Transverse colon (tissue), 4 donors: Measurements from ENCODE around the gene NR3C1. TPM values are rescaled to one million over a fixed set of nuclear protein-coding genes. Genes with fewer than 3 reads are reported as not detected.

Experiments
- DNase-seq: peaks from one replicate; pipeline ENCODE4 v3.0.0-alpha.2; 2019
- H3K27ac ChIP-seq, 4 donors: fragments of 200-600 bp; sonication (generic); 2 replicates each; pipeline ENCODE4 v1.5.1; 2016 to 2018; ENCODE audit warnings: inconsistent platforms in 4 of 4
- H3K27me3 ChIP-seq: fragments of 200-600 bp; sonication (generic); 2 replicates; pipeline ENCODE4 v1.5.1; 2017; ENCODE audit warnings: inconsistent platforms
- H3K36me3 ChIP-seq, 4 donors: fragments of 200-600 bp; sonication (generic); 2 replicates each; pipeline ENCODE4 v1.5.1; 2017 to 2019; ENCODE audit warnings: inconsistent platforms in 4 of 4
- H3K4me1 ChIP-seq, 4 donors: fragments of 200-600 bp; sonication (generic); 2 replicates each; pipeline ENCODE4 v1.5.1; 2017 to 2020; ENCODE audit warnings: inconsistent platforms in 4 of 4
- H3K4me3 ChIP-seq, 4 donors: fragments of 200-600 bp; sonication (generic); 1 replicate in 1 of 4; 2 replicates in 3 of 4; pipeline versions ENCODE4 v1.5.1 to v1.6.1; 2017 to 2019; ENCODE audit warnings: inconsistent platforms in 4 of 4
- H3K9me3 ChIP-seq, 2 donors: fragments of 200-600 bp; sonication (generic); 2 replicates each; pipeline ENCODE4 v1.5.1; 2017 to 2019; ENCODE audit warnings: inconsistent platforms in 2 of 2
- CTCF ChIP-seq, 5 experiments: fragments of 200-600 bp in 3 of 5; fragments of 450-650 bp in 2 of 5; sonication (generic) in 3 of 5; IDR thresholded peaks; 1 replicate in 2 of 5; 2 replicates in 3 of 5; pipeline ENCODE4 v1.5.1; 2016 to 2017; ENCODE audit warnings: antibody characterized with exemption in 5 of 5, inconsistent platforms in 3 of 5, mild to moderate bottlenecking in 2 of 5, moderate library complexity in 1 of 5
- EP300 ChIP-seq: sonication (generic); formaldehyde crosslinking; IDR thresholded peaks from one replicate; pipeline ENCODE4 v1.6.1; 2017; ENCODE audit warnings: antibody characterized with exemption, low read depth
- POLR2A ChIP-seq: fragments of 450-650 bp; IDR thresholded peaks from one replicate; pipeline ENCODE4 v1.6.1; 2016; ENCODE audit warnings: antibody characterized with exemption, mild to moderate bottlenecking, moderate library complexity
- POLR2AphosphoS5 ChIP-seq, 3 donors: sonication (generic); formaldehyde crosslinking; IDR thresholded peaks; one replicate each; pipeline ENCODE4 v1.6.1; 2016; ENCODE audit warnings: antibody characterized with exemption in 3 of 3
- WGBS, 2 donors: methylation state at CpG; one replicate each; pipeline ENCODE4 v1.1.5; 2018; ENCODE audit warnings: low coverage in 1 of 2; 5-methylcytosine and 5-hydroxymethylcytosine counted together
- in situ Hi-C, 4 donors: fragments of 200-750 bp; cut with MboI; loops; one replicate each; pipeline versions ENCODE4 v1.15.0 to v1.15.1; 2017; ENCODE audit warnings: low sequenced_read_pairs in 3 of 4, low pct_ligation_motif_present in 1 of 4, low pct_unique_long_range_greater_than_20kb in 1 of 4
- intact Hi-C: fragments of 100-400 bp; cut with DNase I; formaldehyde crosslinking; loops from one replicate; pipeline ENCODE4 v1.15.1; 2023; ENCODE audit warnings: low total_unique reads
- total RNA-seq, 4 donors: library from RNA; depleted of rRNA; stranded (reverse); fragments of >200 nt; gene quantifications; one replicate each; pipeline ENCODE4 v1.1.0, GENCODE V29; 2016

Gene NR3C1
- total RNA-seq = 10 to 100 TPM in 3 of 4 donors, 1 to 10 TPM in 1; 8.4 to 37.7 (median 30.3) TPM

DNA sequence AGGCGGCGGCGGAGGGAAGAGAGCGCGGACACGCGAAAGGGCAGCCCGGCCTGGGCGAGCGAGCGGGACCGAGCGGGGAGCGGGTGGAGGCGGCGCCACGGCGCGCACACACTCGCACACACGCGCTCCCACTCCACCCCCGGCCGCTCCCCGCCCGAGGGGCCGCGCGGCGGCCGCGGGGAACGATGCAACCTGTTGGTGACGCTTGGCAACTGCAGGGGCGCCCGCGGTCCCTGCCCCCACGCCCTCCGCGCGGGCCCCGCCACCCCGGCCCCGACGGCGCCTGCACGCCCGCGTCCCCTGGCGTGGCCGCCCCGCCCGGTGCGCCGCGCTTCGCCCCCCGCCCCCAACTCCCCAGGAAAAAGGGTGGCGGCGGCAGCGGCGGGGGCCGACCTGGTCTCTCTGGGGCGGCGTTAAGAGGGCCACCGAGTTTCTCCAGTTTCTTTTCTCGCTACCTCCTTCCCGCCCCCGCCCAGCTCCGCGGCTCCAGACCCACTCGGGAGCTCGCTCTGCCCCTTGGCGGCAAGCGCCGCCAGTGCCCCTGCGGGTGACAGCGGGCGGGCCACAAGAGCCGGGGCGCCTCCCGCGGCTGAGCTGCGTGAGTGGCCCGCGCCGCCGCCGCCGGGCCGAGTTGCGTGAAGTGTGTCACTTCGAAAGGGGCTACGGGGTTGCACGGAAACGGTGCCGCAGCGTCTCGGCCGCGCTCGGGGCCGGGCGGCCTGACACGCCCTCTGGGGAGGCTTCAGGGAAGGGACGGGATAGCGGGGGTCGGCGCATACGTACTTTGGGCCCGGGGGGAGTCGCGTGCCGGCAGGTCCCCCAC lies at the start of gene NR3C1:
Gene NR3C1, minus strand, starts transcription at position 94 of the 823 bp plus-strand sequence. CDS start 2,847 bp downstream, outside the sequence.
- H3K27me3 ChIP-seq = peaks cover 3% of the 10 kb centered on the region
- TF ChIP-seq CTCF (IDR thresholded peaks at IDR 0.05) (peak in 4 of 5 experiments; percentile 39 to 61 (median 52)), POLR2AphosphoS5 (IDR thresholded peaks at IDR 0.05) (peak; percentile 36 to 68 (median 63)), POLR2A (peak; percentile 56), EP300 (no peak)
- H3K27ac ChIP-seq = peak within 1 kb of the TSS; percentile 96 to 99 (median 98)
- H3K9me3 ChIP-seq = no peaks in the 10 kb centered on the region
- H3K4me3 ChIP-seq = peak within 1 kb of the TSS; percentile 64 to 90 (median 86)
- 0% methylated on average over 50 of the region's 114 CpGs; no CpG with 5 or more reads in 1 of the 2 donors for WGBS, 2 donors
- in situ Hi-C loops (loop anchor here in 2 of 4 donors (10.0 to 25.0 kb wide), 3 partner anchors 392 to 758 kb away; partner anchors contain the start of genes KCTD16 (in 1 of the 2) and YIPF5 (in 1 of the 2)), intact Hi-C loops (loop anchor here (5.0 kb wide), 1 partner anchor 382 kb away; no protein-coding TSS in a partner anchor)
- H3K36me3 ChIP-seq = no peaks in the 10 kb centered on the region
- peaks cover 0 to 33% (median 12%) of the 10 kb centered on the region in 4 donors for H3K4me1 ChIP-seq
- DNase-seq = peak; percentile 88

DNA sequence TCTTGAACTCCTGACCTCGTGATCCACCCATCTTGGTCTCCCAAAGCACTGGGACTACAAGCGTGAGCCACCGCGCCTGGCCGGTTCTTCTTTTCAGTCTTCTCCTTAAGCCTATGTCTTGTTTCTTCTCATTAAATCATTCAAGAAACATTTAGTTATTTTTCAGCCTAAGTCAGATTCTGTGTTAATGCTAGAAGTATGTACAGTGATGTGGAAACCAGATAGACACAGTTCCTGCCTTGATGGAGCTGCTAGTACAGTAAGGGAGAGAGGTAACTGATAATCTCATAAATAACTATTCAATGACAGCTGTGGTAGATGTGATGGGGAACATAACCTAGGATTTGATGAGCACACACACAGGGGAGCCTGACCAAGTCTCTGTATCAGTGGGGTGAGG lies 46.3 kb upstream of the NR3C1 start:
- Histone ChIP-seq H3K36me3 (no peaks in the 10 kb centered on the region), H3K4me3 (no peak overlapping the region), H3K27me3 (no peaks in the 10 kb centered on the region), H3K27ac (no peak overlapping the region), H3K4me1 (no peaks in the 10 kb centered on the region), H3K9me3 (no peaks in the 10 kb centered on the region)
- in situ Hi-C loops (loop anchor here in 1 of 4 donors (25.0 kb wide), 1 partner anchor 363 kb away; the partner anchor contains the start of gene HMHB1), intact Hi-C loops (no loop called here)
- no peak for DNase-seq
- TF ChIP-seq EP300 = no peak
- no peak for TF ChIP-seq POLR2AphosphoS5 (IDR thresholded peaks at IDR 0.05)
- TF ChIP-seq CTCF (IDR thresholded peaks at IDR 0.05) = no peak
- TF ChIP-seq POLR2A = no peak
- WGBS, 2 donors = 90 to 93% methylated on average over 2 to 5 of the region's 5 CpGs

DNA sequence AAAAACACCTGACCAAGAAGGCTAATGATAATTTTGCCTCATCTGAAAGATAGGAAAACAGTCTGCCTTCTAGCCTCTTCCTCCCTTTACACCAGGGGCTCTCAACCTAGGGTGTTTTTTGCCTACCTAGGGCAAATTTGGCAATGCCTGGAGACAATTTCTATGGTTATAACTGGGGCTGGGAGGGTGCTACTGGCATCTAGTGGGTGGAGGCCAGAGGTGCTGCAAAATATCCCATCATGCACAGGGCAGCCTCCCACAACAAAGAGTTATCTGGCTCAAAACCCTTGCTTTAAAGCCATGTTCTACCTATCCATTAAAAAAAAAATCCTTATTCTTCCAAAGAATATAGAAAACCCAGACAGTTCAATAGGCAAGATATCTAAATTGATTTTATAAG lies 45.0 kb upstream of the NR3C1 start:
- in situ Hi-C loops = loop anchor here in 1 of 4 donors (25.0 kb wide), 1 partner anchor 364 kb away; the partner anchor contains the start of gene HMHB1

GRCh38 chr5:143447983-143448382 lies 44.5 kb upstream of the NR3C1 start:
- intact Hi-C loops (no loop called here), in situ Hi-C loops (loop anchor here in 1 of 4 donors (25.0 kb wide), 1 partner anchor 364 kb away; the partner anchor contains the start of gene HMHB1)
- Histone ChIP-seq H3K4me3 (no peak overlapping the region), H3K9me3 (no peaks in the 10 kb centered on the region), H3K27me3 (no peaks in the 10 kb centered on the region), H3K27ac (no peak overlapping the region), H3K4me1 (no peaks in the 10 kb centered on the region), H3K36me3 (no peaks in the 10 kb centered on the region)
- 97 to 100% methylated on average over 1 of the region's 1 CpG for WGBS, 2 donors
- no peak for DNase-seq
- TF ChIP-seq POLR2AphosphoS5 (IDR thresholded peaks at IDR 0.05) (no peak), POLR2A (no peak), CTCF (IDR thresholded peaks at IDR 0.05) (no peak)

More for the DNA sequence above, 45.0 kb upstream of the NR3C1 start:
- H3K27ac ChIP-seq = no peak overlapping the region
- no peaks in the 10 kb centered on the region for H3K36me3 ChIP-seq
- no peaks in the 10 kb centered on the region for H3K9me3 ChIP-seq
- intact Hi-C loops = no loop called here
- no peaks in the 10 kb centered on the region for H3K4me1 ChIP-seq
- no peaks in the 10 kb centered on the region for H3K27me3 ChIP-seq
- TF ChIP-seq EP300 (no peak), POLR2AphosphoS5 (IDR thresholded peaks at IDR 0.05) (no peak)
- DNase-seq = no peak
- H3K4me3 ChIP-seq = no peak overlapping the region
